Activated T-helper 1 cell treated with anti-CD3 and anti-CD28 coated beads, Interleukin-12 subunit alpha, Interleukin-12 subunit beta, Interleukin-2, Interleukin-4 antibody, amounts not matched to agents 30 ng/mL and 10 ng/mL and 1 ng/mL, durations not matched to agents 14 hours and 24 hours and 36 hours (primary cell): ENCODE results near the gene BEND5. TPM values are rescaled to one million over a fixed set of nuclear protein-coding genes. Genes with fewer than 3 reads are reported as not detected.

ENCODE experiments used
- DNase-seq: peaks from one replicate; pipeline ENCODE4 v3.0.0; 2021; ENCODE audit warnings: low spot score
- H3K27ac Mint-ChIP-seq: one replicate; pipeline ENCODE4 v1.8.0; 2021; ENCODE audit warnings: mild to moderate bottlenecking, mixed read lengths
- H3K27me3 Mint-ChIP-seq: one replicate; pipeline ENCODE4 v1.8.0; 2022; ENCODE audit warnings: mild to moderate bottlenecking, moderate library complexity, mixed read lengths; ENCODE audit not compliant: insufficient read depth
- H3K36me3 Mint-ChIP-seq: one replicate; pipeline ENCODE4 v1.8.0; 2021; ENCODE audit warnings: low read depth, mixed read lengths
- H3K4me1 Mint-ChIP-seq: one replicate; pipeline ENCODE4 v1.8.0; 2021; ENCODE audit warnings: low read depth, mixed read lengths
- H3K4me3 Mint-ChIP-seq: one replicate; pipeline ENCODE4 v1.8.0; 2021; ENCODE audit warnings: mild to moderate bottlenecking, moderate library complexity, mixed read lengths
- H3K9me3 Mint-ChIP-seq: one replicate; pipeline ENCODE4 v1.8.0; 2021; ENCODE audit warnings: mixed read lengths
- intact Hi-C: fragments of 100-400 bp; cut with micrococcal nuclease; formaldehyde crosslinking; loops from one replicate; pipeline ENCODE4 v1.15.1; 2024
- total RNA-seq: library from RNA; stranded (reverse); gene quantifications from 2 replicates; pipeline ENCODE4 v1.2.3, GENCODE V29; 2022

The BEND5 gene
- total RNA-seq, 1 donor from 2014 or later = 3.0 TPM

- H3K4me3 Mint-ChIP-seq = no peak overlapping the region
- no peaks in the 10 kb centered on the region for H3K36me3 Mint-ChIP-seq
- intact Hi-C loops = no loop called here
- H3K9me3 Mint-ChIP-seq = no peaks in the 10 kb centered on the region
- DNase-seq = no peak
- no peaks in the 10 kb centered on the region for H3K27me3 Mint-ChIP-seq
- peaks cover 32% of the 10 kb centered on the region for H3K4me1 Mint-ChIP-seq
- H3K27ac Mint-ChIP-seq = peak overlapping the region; percentile 48
Observed at GRCh38 chr1:48785869-48786268, 9.2 kb upstream of the BEND5 start.

GRCh38 chr1:48784301-48784700 is 7.6 kb upstream of the BEND5 start:
- DNase-seq = no peak
- Mint-ChIP-seq H3K27ac (no peak overlapping the region), H3K9me3 (no peaks in the 10 kb centered on the region), H3K4me1 (peaks cover 17% of the 10 kb centered on the region), H3K4me3 (no peak overlapping the region), H3K27me3 (peaks cover 3% of the 10 kb centered on the region), H3K36me3 (no peaks in the 10 kb centered on the region)
- intact Hi-C loops = no loop called here

DNA sequence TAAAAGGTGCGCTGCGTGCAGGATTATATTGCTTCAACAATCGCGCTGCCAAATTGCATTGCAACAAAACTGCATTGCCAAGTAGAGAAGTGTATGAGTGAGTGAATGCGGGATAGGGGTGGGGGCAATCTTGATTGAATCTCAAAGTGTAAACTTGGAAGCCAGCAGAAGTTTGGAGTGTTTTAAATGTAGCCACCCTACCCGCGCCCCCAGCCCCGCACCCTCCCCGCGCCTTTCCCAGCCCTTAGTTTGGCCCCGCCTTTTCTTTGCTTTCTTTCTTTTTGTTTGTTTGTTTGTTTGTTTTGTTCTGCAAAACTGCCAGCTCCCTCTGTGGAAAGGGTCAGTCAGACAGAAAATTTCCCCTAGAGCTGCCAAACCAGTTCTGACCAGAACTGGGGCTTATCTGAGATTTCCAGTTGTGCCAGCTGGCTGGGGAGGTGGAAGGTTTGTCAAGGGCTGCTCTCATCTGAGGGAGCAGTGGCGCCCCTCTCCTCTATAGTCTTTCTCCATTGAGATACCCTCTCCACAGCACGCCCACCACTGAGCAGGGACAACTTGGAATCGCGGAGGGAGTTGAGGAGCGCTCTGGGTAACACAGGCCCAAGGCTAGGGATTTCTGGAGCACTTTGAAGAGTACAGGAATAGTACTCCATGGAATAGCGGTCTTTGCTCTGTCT is 666 bp upstream of the BEND5 start:
- intact Hi-C loops = loop anchor here (2.0 kb wide), 1 partner anchor 13 kb away; no protein-coding TSS in a partner anchor
- H3K27ac Mint-ChIP-seq = peak overlapping the region; percentile 45
- no peaks in the 10 kb centered on the region for H3K9me3 Mint-ChIP-seq
- H3K27me3 Mint-ChIP-seq = peaks cover 10% of the 10 kb centered on the region
- H3K36me3 Mint-ChIP-seq = peaks cover 4% of the 10 kb centered on the region
- no peak for DNase-seq
- H3K4me1 Mint-ChIP-seq = peaks cover 39% of the 10 kb centered on the region
- H3K4me3 Mint-ChIP-seq = peak overlapping the region; percentile 89

- peaks cover 45% of the 10 kb centered on the region for H3K4me1 Mint-ChIP-seq
- peaks cover 7% of the 10 kb centered on the region for H3K36me3 Mint-ChIP-seq
- no peak for DNase-seq
Observed at GRCh38 chr1:48775831-48776392, 779 bp downstream of the BEND5 start.

GRCh38 chr1:48773133-48773532 is 3.6 kb downstream of the BEND5 start:
- Mint-ChIP-seq H3K27me3 (peaks cover 7% of the 10 kb centered on the region), H3K27ac (peak overlapping the region; percentile 30), H3K9me3 (no peaks in the 10 kb centered on the region), H3K4me3 (no peak overlapping the region), H3K4me1 (peaks cover 54% of the 10 kb centered on the region), H3K36me3 (peaks cover 9% of the 10 kb centered on the region)
- intact Hi-C loops = no loop called here
- DNase-seq = no peak

More at GRCh38 chr1:48775831-48776392, 779 bp downstream of the BEND5 start:
- H3K4me3 Mint-ChIP-seq = peak overlapping the region; percentile 88
- peaks cover 10% of the 10 kb centered on the region for H3K27me3 Mint-ChIP-seq
- no peaks in the 10 kb centered on the region for H3K9me3 Mint-ChIP-seq
- intact Hi-C loops = loop anchor here (2.0 kb wide), 1 partner anchor 15 kb away; no protein-coding TSS in a partner anchor
- peak overlapping the region; percentile 74 for H3K27ac Mint-ChIP-seq

DNA sequence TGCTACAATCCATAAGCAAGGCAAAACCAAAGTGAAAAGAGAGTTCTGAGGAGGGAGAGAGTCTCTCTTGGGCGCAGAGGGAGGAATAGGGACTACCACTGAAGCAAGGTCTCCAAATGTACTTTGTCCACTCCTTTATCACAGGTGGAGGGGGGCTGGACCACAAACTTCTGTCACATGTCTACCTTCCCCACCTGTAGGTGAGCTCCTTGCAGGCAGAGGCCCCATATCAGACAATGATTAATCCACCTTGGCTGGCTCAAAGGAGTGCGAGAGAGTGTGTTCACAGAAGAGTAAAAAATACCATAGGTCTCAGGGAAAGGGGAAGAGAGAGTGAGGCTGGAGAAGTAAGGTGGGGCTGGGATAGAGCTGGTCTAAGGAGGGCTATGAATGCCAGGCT is 4.5 kb downstream of the BEND5 start:
- no peak overlapping the region for H3K27ac Mint-ChIP-seq
- no peak overlapping the region for H3K4me3 Mint-ChIP-seq
- peaks cover 7% of the 10 kb centered on the region for H3K27me3 Mint-ChIP-seq
- peaks cover 9% of the 10 kb centered on the region for H3K36me3 Mint-ChIP-seq
- no peak for DNase-seq
- H3K4me1 Mint-ChIP-seq = peaks cover 50% of the 10 kb centered on the region
- no peaks in the 10 kb centered on the region for H3K9me3 Mint-ChIP-seq
- intact Hi-C loops = no loop called here

GRCh38 chr1:48771561-48771960 is 5.1 kb downstream of the BEND5 start:
- Mint-ChIP-seq H3K36me3 (peaks cover 9% of the 10 kb centered on the region), H3K4me1 (peaks cover 46% of the 10 kb centered on the region), H3K27me3 (peaks cover 4% of the 10 kb centered on the region), H3K4me3 (no peak overlapping the region), H3K27ac (no peak overlapping the region), H3K9me3 (no peaks in the 10 kb centered on the region)
- DNase-seq = no peak
- intact Hi-C loops = no loop called here

GRCh38 chr1:48767975-48768510 is 8.6 kb downstream of the BEND5 start:
- Mint-ChIP-seq H3K36me3 (peaks cover 8% of the 10 kb centered on the region), H3K4me1 (peaks cover 22% of the 10 kb centered on the region)

DNA sequence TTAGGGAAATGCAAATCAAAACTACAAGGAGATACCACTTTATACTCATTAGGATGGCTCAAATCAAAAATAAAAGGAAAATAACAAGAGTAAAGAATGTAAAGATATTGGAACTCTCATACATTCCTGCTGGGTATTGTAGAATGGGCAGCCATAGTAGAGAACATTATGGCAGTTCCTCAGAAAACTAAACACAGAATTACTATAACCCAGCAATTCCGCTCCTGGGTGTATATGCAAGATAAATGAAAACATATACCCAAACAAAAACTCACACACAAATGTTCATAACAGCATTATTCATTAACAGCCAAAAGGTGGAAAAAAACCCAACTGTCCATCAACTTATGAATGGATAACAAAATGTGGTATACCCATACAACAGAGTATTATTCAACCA is 11.4 kb downstream of the BEND5 start:
- Mint-ChIP-seq H3K4me1 (peaks cover 5% of the 10 kb centered on the region), H3K27me3 (no peaks in the 10 kb centered on the region), H3K4me3 (no peak overlapping the region), H3K9me3 (no peaks in the 10 kb centered on the region), H3K36me3 (peaks cover 6% of the 10 kb centered on the region), H3K27ac (no peak overlapping the region)
- intact Hi-C loops = no loop called here
- no peak for DNase-seq

More at GRCh38 chr1:48767975-48768510, 8.6 kb downstream of the BEND5 start:
- no peak overlapping the region for H3K4me3 Mint-ChIP-seq
- no peaks in the 10 kb centered on the region for H3K27me3 Mint-ChIP-seq
- H3K9me3 Mint-ChIP-seq = no peaks in the 10 kb centered on the region
- intact Hi-C loops = no loop called here
- no peak overlapping the region for H3K27ac Mint-ChIP-seq
- DNase-seq = no peak

GRCh38 chr1:48761986-48762385 is 14.7 kb downstream of the BEND5 start:
- Mint-ChIP-seq H3K4me1 (peaks cover 17% of the 10 kb centered on the region), H3K27ac (no peak overlapping the region), H3K36me3 (peaks cover 13% of the 10 kb centered on the region), H3K9me3 (no peaks in the 10 kb centered on the region), H3K27me3 (no peaks in the 10 kb centered on the region), H3K4me3 (no peak overlapping the region)
- intact Hi-C loops = no loop called here
- DNase-seq = no peak

GRCh38 chr1:48761411-48761810 is 15.3 kb downstream of the BEND5 start:
- DNase-seq = no peak
- intact Hi-C loops = no loop called here
- H3K9me3 Mint-ChIP-seq = no peaks in the 10 kb centered on the region
- H3K4me3 Mint-ChIP-seq = no peak overlapping the region
- H3K27me3 Mint-ChIP-seq = no peaks in the 10 kb centered on the region
- no peak overlapping the region for H3K27ac Mint-ChIP-seq
- H3K4me1 Mint-ChIP-seq = peaks cover 22% of the 10 kb centered on the region
- H3K36me3 Mint-ChIP-seq = peaks cover 14% of the 10 kb centered on the region

- H3K36me3 Mint-ChIP-seq = peaks cover 13% of the 10 kb centered on the region
- H3K9me3 Mint-ChIP-seq = no peaks in the 10 kb centered on the region
- no peak overlapping the region for H3K4me3 Mint-ChIP-seq
- DNase-seq = no peak
- H3K27me3 Mint-ChIP-seq = no peaks in the 10 kb centered on the region
- H3K4me1 Mint-ChIP-seq = peaks cover 23% of the 10 kb centered on the region
- no peak overlapping the region for H3K27ac Mint-ChIP-seq
- intact Hi-C loops = no loop called here
Observed at GRCh38 chr1:48760857-48761256, 15.8 kb downstream of the BEND5 start.

DNA sequence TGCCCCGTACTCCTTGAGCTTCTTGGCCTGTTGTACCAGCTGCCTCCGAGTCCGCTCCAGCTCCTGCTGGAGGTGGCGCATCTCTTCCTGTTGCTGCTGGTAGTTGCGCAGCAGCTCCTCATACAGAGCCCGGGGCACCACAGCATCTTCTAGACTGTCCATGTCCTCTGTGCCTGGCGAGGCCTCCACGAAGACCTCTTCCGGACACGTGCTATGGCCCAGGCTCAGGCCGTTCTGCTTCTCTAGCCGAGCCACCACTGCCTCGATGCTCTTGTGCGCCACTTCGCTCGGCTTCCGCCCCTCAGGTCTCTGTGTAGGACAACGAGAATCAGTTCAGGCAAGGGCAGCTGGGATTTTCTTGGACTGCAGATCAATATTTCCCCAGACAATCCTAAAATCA is 17.7 kb downstream of the BEND5 start:
- Mint-ChIP-seq H3K27me3 (no peaks in the 10 kb centered on the region), H3K9me3 (no peaks in the 10 kb centered on the region), H3K4me1 (peaks cover 23% of the 10 kb centered on the region), H3K4me3 (no peak overlapping the region), H3K36me3 (peaks cover 14% of the 10 kb centered on the region), H3K27ac (no peak overlapping the region)
- intact Hi-C loops = no loop called here
- no peak for DNase-seq
